SK-N-SH (cell line): ENCODE data around the gene FOXP1. TPM values are rescaled to one million over a fixed set of nuclear protein-coding genes. Genes with fewer than 3 reads are reported as not detected.
A peak's percentile ranks its signal among the peaks of the same experiment; 100 is the strongest.

Experiments
- CTCF ChIA-PET: fragments of 300-600, 350-600 bp; formaldehyde crosslinking; extraction: SDS; loops from one replicate; lab custom pipeline; 2021; lab: Yijun Ruan, JAX
- POLR2A ChIA-PET: fragments of 350-600 bp; sonication (Branson Sonifier 250); formaldehyde crosslinking; extraction: SDS; loops from one replicate; lab custom pipeline; 2020; ENCODE audit warnings: antibody characterized with exemption, inconsistent platforms; lab: Yijun Ruan, JAX
- DNase-seq: peaks from one replicate; pipeline ENCODE4 v3.0.0; 2012
- H2AFZ ChIP-seq: fragments of 200-600 bp; sonication (generic); 2 replicates; pipeline ENCODE4 v1.8.1; 2016; ENCODE audit warnings: antibody characterized with exemption, mild to moderate bottlenecking, low read depth
- H3F3A ChIP-seq: fragments of 200-600 bp; sonication (generic); replicated peaks from 2 replicates; pipeline ENCODE3; 2016; ENCODE audit warnings: antibody characterized with exemption, mild to moderate bottlenecking; ENCODE audit not compliant: insufficient read depth
- H3K27ac ChIP-seq, 2 experiments: fragments of 200-500 bp in 1 of 2; fragments of 200-600 bp in 1 of 2; sonication (Bioruptor generic) in 1 of 2; sonication (generic), shearing (Covaris generic) in 1 of 2; 2 replicates each; pipeline versions ENCODE4 v1.5.1 to v1.6.1; 2014 to 2016; ENCODE audit warnings: low read depth in 2 of 2, inconsistent platforms in 1 of 2, low read length in 1 of 2, mild to moderate bottlenecking in 1 of 2, mixed read lengths in 1 of 2
- H3K27me3 ChIP-seq: fragments of 200-600 bp; sonication (generic), shearing (Covaris generic); 2 replicates; pipeline ENCODE4 v1.6.1; 2016; ENCODE audit warnings: mixed run types; ENCODE audit not compliant: insufficient read depth
- H3K36me3 ChIP-seq, 2 experiments: fragments of 200-500 bp in 1 of 2; fragments of 200-600 bp in 1 of 2; sonication (Bioruptor generic) in 1 of 2; sonication (generic) in 1 of 2; replicated peaks in 1 of 2; 2 replicates each; pipeline versions ENCODE3 to v1.5.1; 2014 to 2016; ENCODE audit warnings: low read length in 1 of 2, mild to moderate bottlenecking in 1 of 2; ENCODE audit not compliant: insufficient read depth in 2 of 2, control insufficient read depth in 1 of 2
- H3K4me1 ChIP-seq, 2 experiments: fragments of 200-500 bp in 1 of 2; fragments of 200-600 bp in 1 of 2; sonication (Bioruptor generic) in 1 of 2; sonication (generic), shearing (Covaris generic) in 1 of 2; 2 replicates each; pipeline versions ENCODE4 v1.5.1 to v1.6.1; 2014 to 2016; ENCODE audit warnings: low read depth in 1 of 2, low read length in 1 of 2, mixed run types in 1 of 2; ENCODE audit not compliant: insufficient read depth in 2 of 2, control insufficient read depth in 1 of 2
- H3K4me2 ChIP-seq: fragments of 200-600 bp; sonication (generic), shearing (Covaris generic); 2 replicates; pipeline ENCODE4 v1.6.1; 2017; ENCODE audit warnings: mixed run types
- H3K4me3 ChIP-seq, 2 experiments: fragments of 200-500 bp in 1 of 2; fragments of 200-600 bp in 1 of 2; sonication (Bioruptor generic) in 1 of 2; sonication (generic), shearing (Covaris generic) in 1 of 2; 2 replicates each; pipeline versions ENCODE4 v1.5.1 to v1.8.1; 2014 to 2016; ENCODE audit warnings: low read depth in 2 of 2, inconsistent platforms in 1 of 2, low read length in 1 of 2, mild to moderate bottlenecking in 1 of 2, mixed read lengths in 1 of 2, moderate library complexity in 1 of 2
- H3K79me2 ChIP-seq: fragments of 200-600 bp; sonication (generic); 2 replicates; pipeline ENCODE4 v1.8.1; 2017; ENCODE audit warnings: mild to moderate bottlenecking; ENCODE audit not compliant: insufficient read depth
- H3K9ac ChIP-seq: fragments of 200-600 bp; sonication (generic); 2 replicates; pipeline ENCODE4 v1.6.1; 2017; ENCODE audit warnings: mixed run types
- H3K9me2 ChIP-seq: fragments of 200-600 bp; sonication (generic); 2 replicates; pipeline ENCODE4 v1.6.1; 2017; ENCODE audit warnings: mixed run types
- H3K9me3 ChIP-seq: fragments of 200-600 bp; sonication (generic); 2 replicates; pipeline ENCODE4 v1.6.1; 2017; ENCODE audit warnings: mixed run types, mild to moderate bottlenecking, moderate library complexity
- H4K20me1 ChIP-seq: fragments of 200-600 bp; sonication (generic); 2 replicates; pipeline ENCODE4 v1.6.1; 2017; ENCODE audit warnings: mild to moderate bottlenecking, mixed run types; ENCODE audit not compliant: insufficient read depth
- CHD2 ChIP-seq: fragments of 150-350 bp; IDR thresholded peaks from 2 replicates; pipeline ENCODE4 v1.6.1; 2018; ENCODE audit warnings: low read length; ENCODE audit not compliant: partially characterized antibody
- EP300 ChIP-seq, 2 experiments: IDR thresholded peaks; 2 replicates each; pipeline versions ENCODE4 v1.4.0 to v1.6.1; 2012; ENCODE audit warnings: borderline replicate concordance in 1 of 2, low read depth in 1 of 2, low read length in 1 of 2
- EZH2phosphoT487 ChIP-seq: fragments of 200-600 bp; sonication (generic); IDR thresholded peaks from 2 replicates; pipeline ENCODE4 v1.6.1; 2017; ENCODE audit warnings: low read depth, mixed run types, mild to moderate bottlenecking, antibody characterized with exemption, moderate library complexity, borderline replicate concordance
- FOXJ3 ChIP-seq: sonication (generic); formaldehyde crosslinking; IDR thresholded peaks from 2 replicates; pipeline ENCODE4 v1.5.1; 2020; ENCODE audit warnings: mild to moderate bottlenecking, missing genetic modification reagents
- JUND ChIP-seq: IDR thresholded peaks from 2 replicates; pipeline ENCODE4 v1.4.0; 2012
- MEF2A ChIP-seq: IDR thresholded peaks from 2 replicates; pipeline ENCODE4 v1.4.0; 2012; ENCODE audit warnings: low read depth, borderline replicate concordance
- MXI1 ChIP-seq: IDR thresholded peaks from 2 replicates; pipeline ENCODE4 v1.6.1; 2012; ENCODE audit warnings: mild to moderate bottlenecking, low read depth, low read length, improper control_type of control experiment
- NFIC ChIP-seq: IDR thresholded peaks from 2 replicates; pipeline ENCODE4 v1.4.0; 2012; ENCODE audit warnings: borderline replicate concordance
- RCOR1 ChIP-seq: fragments of 150-350 bp; IDR thresholded peaks from 2 replicates; pipeline ENCODE4 v1.6.1; 2017; ENCODE audit warnings: antibody characterized with exemption, low read length
- REST ChIP-seq: IDR thresholded peaks from 2 replicates; pipeline ENCODE4 v1.6.1; 2012; ENCODE audit warnings: mild to moderate bottlenecking, low read depth, low read length, moderate library complexity
- RFX5 ChIP-seq: IDR thresholded peaks from 2 replicates; pipeline ENCODE4 v1.6.1; 2012; ENCODE audit warnings: mild to moderate bottlenecking, improper control_type of control experiment, low read length
- RXRA ChIP-seq: IDR thresholded peaks from 2 replicates; pipeline ENCODE4 v1.4.0; 2012; ENCODE audit warnings: low read depth, mild to moderate bottlenecking, borderline replicate concordance
- TAF1 ChIP-seq: IDR thresholded peaks from 2 replicates; pipeline ENCODE4 v1.6.1; 2012; ENCODE audit warnings: low read depth, mild to moderate bottlenecking, low read length, moderate library complexity, borderline replicate concordance
- TCF12 ChIP-seq: IDR thresholded peaks from 2 replicates; pipeline ENCODE4 v1.4.0; 2012
- USF1 ChIP-seq: IDR thresholded peaks from 2 replicates; pipeline ENCODE4 v1.4.0; 2012; ENCODE audit warnings: low read depth, borderline replicate concordance
- USF2 ChIP-seq: fragments of 150-350 bp; IDR thresholded peaks from 2 replicates; pipeline ENCODE4 v1.6.1; 2017; ENCODE audit warnings: antibody characterized with exemption, low read length, low read depth, borderline replicate concordance
- WGBS: methylation state at CpG from one replicate; pipeline ENCODE4 v1.1.6; 2017; ENCODE audit warnings: low lambda C conversion rate; 5-methylcytosine and 5-hydroxymethylcytosine counted together
- polyA plus RNA-seq, 3 experiments: library from polyadenylated mRNA; depleted of rRNA; stranded (reverse); fragments of >200 nt; gene quantifications; 2 replicates each; pipeline ENCODE4 v1.2.3, GENCODE V29; 2012
- TF ChIP-seq, protein P1 (sequence below): IDR thresholded peaks from 2 replicates; pipeline ENCODE4 v1.4.0; 2012; ENCODE audit warnings: low read depth, borderline replicate concordance

The FOXP1 gene
- polyA plus RNA-seq, 1 of the 3 experiments (the other 2 are of a cell fraction) = 8.8 TPM

GRCh38 chr3:71227270-71227661, 356.3 kb downstream of the FOXP1 start:
- TF ChIP-seq JUND (no peak), RFX5 (no peak), MEF2A (no peak), FOXJ3 (CRISPR knock-in tag) (no peak)
- H3K4me3 ChIP-seq = no peak overlapping the region
- POLR2A ChIA-PET = no interaction called here
- no peak for DNase-seq
- CTCF ChIA-PET = interaction anchor here (1.0 kb wide), 1 partner anchor 15 kb away, joined by 3 read pairs; no protein-coding TSS in a partner anchor
- no peak overlapping the region for H2AFZ ChIP-seq
- no peaks in the 10 kb centered on the region for H3K9me3 ChIP-seq
- no peak overlapping the region for H3K9ac ChIP-seq
- H3K9me2 ChIP-seq = no peaks in the 10 kb centered on the region
- 96% methylated on average over 6 of the region's 6 CpGs for WGBS
- peaks cover 44% of the 10 kb centered on the region for H3K79me2 ChIP-seq
- no peaks in the 10 kb centered on the region for H3K27me3 ChIP-seq
- peaks cover 3 to 5% of the 10 kb centered on the region in 2 experiments; a peak in 3 of 4 replicates for H3K4me1 ChIP-seq
- peak overlapping the region in 1 of 2 experiments; percentile 46; a peak in 2 of 4 replicates for H3K27ac ChIP-seq
- H3F3A ChIP-seq = peaks cover 18% of the 10 kb centered on the region
- no peaks in the 10 kb centered on the region for H4K20me1 ChIP-seq
- H3K4me2 ChIP-seq = no peak overlapping the region
- H3K36me3 ChIP-seq = peaks cover 0 to 2% of the 10 kb centered on the region in 2 experiments

GRCh38 chr3:71226565-71227269, 356.8 kb downstream of the FOXP1 start:
- Histone ChIP-seq H4K20me1 (no peaks in the 10 kb centered on the region), H3K79me2 (peaks cover 46% of the 10 kb centered on the region), H3K9me2 (no peaks in the 10 kb centered on the region), H3K27ac (peak overlapping the region in 1 of 2 experiments; percentile 46; a peak in 2 of 4 replicates), H3F3A (peaks cover 18% of the 10 kb centered on the region), H3K9me3 (no peaks in the 10 kb centered on the region), H3K4me3 (no peak overlapping the region), H3K9ac (no peak overlapping the region), H2AFZ (no peak overlapping the region), H3K4me1 (peaks cover 3 to 5% of the 10 kb centered on the region in 2 experiments; a peak in 3 of 4 replicates), H3K27me3 (no peaks in the 10 kb centered on the region), H3K36me3 (peaks cover 0 to 1% of the 10 kb centered on the region in 2 experiments), H3K4me2 (no peak overlapping the region)
- POLR2A ChIA-PET = no interaction called here
- CTCF ChIA-PET = no interaction called here
- no peak for DNase-seq
- TF ChIP-seq, protein P1, sequence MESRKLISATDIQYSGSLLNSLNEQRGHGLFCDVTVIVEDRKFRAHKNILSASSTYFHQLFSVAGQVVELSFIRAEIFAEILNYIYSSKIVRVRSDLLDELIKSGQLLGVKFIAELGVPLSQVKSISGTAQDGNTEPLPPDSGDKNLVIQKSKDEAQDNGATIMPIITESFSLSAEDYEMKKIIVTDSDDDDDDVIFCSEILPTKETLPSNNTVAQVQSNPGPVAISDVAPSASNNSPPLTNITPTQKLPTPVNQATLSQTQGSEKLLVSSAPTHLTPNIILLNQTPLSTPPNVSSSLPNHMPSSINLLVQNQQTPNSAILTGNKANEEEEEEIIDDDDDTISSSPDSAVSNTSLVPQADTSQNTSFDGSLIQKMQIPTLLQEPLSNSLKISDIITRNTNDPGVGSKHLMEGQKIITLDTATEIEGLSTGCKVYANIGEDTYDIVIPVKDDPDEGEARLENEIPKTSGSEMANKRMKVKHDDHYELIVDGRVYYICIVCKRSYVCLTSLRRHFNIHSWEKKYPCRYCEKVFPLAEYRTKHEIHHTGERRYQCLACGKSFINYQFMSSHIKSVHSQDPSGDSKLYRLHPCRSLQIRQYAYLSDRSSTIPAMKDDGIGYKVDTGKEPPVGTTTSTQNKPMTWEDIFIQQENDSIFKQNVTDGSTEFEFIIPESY = no peak
- no peak for TF ChIP-seq EZH2phosphoT487
- no peak for TF ChIP-seq FOXJ3 (CRISPR knock-in tag)
- no peak for TF ChIP-seq RXRA
- no peak for TF ChIP-seq EP300 (IDR thresholded peaks at IDR 0.05; ENCODE audit: borderline replicate concordance in 1 of 2, low read depth in 1 of 2, low read length in 1 of 2)
- no peak for TF ChIP-seq USF2
- TF ChIP-seq RFX5 = no peak
- TF ChIP-seq CHD2 = no peak
- no peak for TF ChIP-seq NFIC
- TF ChIP-seq REST = no peak
- no peak for TF ChIP-seq MXI1
- no peak for TF ChIP-seq TCF12
- no peak for TF ChIP-seq TAF1
- no peak for TF ChIP-seq RCOR1
- no peak for TF ChIP-seq USF1
- WGBS = 89% methylated on average over 17 of the region's 21 CpGs
